Type B pancreatic cell (in vitro differentiated cells): ENCODE measurements around the gene SH3RF3. TPM values are rescaled to one million over a fixed set of nuclear protein-coding genes. Genes with fewer than 3 reads are reported as not detected.

Source experiments
- DNase-seq: peaks from one replicate; pipeline ENCODE4 v3.0.0; 2021; ENCODE audit warnings: mixed read lengths; ENCODE audit not compliant: unreplicated experiment; ENCODE audit errors: extremely low spot score
- H3K27ac Mint-ChIP-seq: 2 replicates; pipeline ENCODE4 v1.8.0; 2021; ENCODE audit warnings: mild to moderate bottlenecking, mixed read lengths
- H3K27me3 Mint-ChIP-seq: 2 replicates; pipeline ENCODE4 v1.8.0; 2021; ENCODE audit warnings: mixed read lengths
- H3K36me3 Mint-ChIP-seq: 2 replicates; pipeline ENCODE4 v1.8.0; 2021; ENCODE audit warnings: mixed read lengths
- H3K4me1 Mint-ChIP-seq: one replicate; pipeline ENCODE4 v1.8.0; 2021; ENCODE audit warnings: mixed read lengths; ENCODE audit not compliant: unreplicated experiment
- H3K4me3 Mint-ChIP-seq: 2 replicates; pipeline ENCODE4 v1.8.0; 2021; ENCODE audit warnings: mild to moderate bottlenecking, mixed read lengths
- H3K9me3 Mint-ChIP-seq: 2 replicates; pipeline ENCODE4 v1.8.0; 2021; ENCODE audit warnings: mixed read lengths
- CTCF ChIP-seq: fragments of 200-600 bp; sonication (generic); conservative IDR thresholded peaks from 2 replicates; pipeline ENCODE4 v1.5.0; 2021; ENCODE audit warnings: antibody characterized with exemption, mild to moderate bottlenecking
- total RNA-seq: library from RNA; stranded (reverse); gene quantifications from 2 replicates; pipeline ENCODE4 v1.2.1, GENCODE V29; 2021; ENCODE audit warnings: low replicate concordance

The SH3RF3 gene
- total RNA-seq, 1 donor from 2014 or later, result 13.9 TPM

- peak overlapping the region; percentile 51 for H3K27ac Mint-ChIP-seq
- H3K27me3 Mint-ChIP-seq, result no peaks in the 10 kb centered on the region
These were observed 281.2 kb downstream of the SH3RF3 start for GRCh38 chr2:109410039-109410815.

GRCh38 chr2:109411640-109412325 is 282.8 kb downstream of the SH3RF3 start:
- Mint-ChIP-seq H3K9me3 (no peaks in the 10 kb centered on the region), H3K27ac (no peak overlapping the region), H3K27me3 (no peaks in the 10 kb centered on the region), H3K4me3 (no peak overlapping the region), H3K36me3 (no peaks in the 10 kb centered on the region), H3K4me1 (peaks cover 36% of the 10 kb centered on the region)
- no peak for TF ChIP-seq CTCF
- DNase-seq, result no peak

More at GRCh38 chr2:109410039-109410815, 281.2 kb downstream of the SH3RF3 start:
- TF ChIP-seq CTCF, result no peak
- Mint-ChIP-seq H3K36me3 (no peaks in the 10 kb centered on the region), H3K4me3 (peak overlapping the region; percentile 36), H3K9me3 (no peaks in the 10 kb centered on the region), H3K4me1 (peaks cover 36% of the 10 kb centered on the region)
- no peak for DNase-seq

- no peak overlapping the region for H3K27ac Mint-ChIP-seq
- H3K9me3 Mint-ChIP-seq, result no peaks in the 10 kb centered on the region
- no peak overlapping the region for H3K4me3 Mint-ChIP-seq
- H3K27me3 Mint-ChIP-seq, result no peaks in the 10 kb centered on the region
- peaks cover 25% of the 10 kb centered on the region for H3K4me1 Mint-ChIP-seq
- H3K36me3 Mint-ChIP-seq, result no peaks in the 10 kb centered on the region
- TF ChIP-seq CTCF, result no peak
- DNase-seq, result no peak
These were observed 286.6 kb downstream of the SH3RF3 start for GRCh38 chr2:109415581-109416013.

- H3K27ac Mint-ChIP-seq, result no peak overlapping the region
- no peaks in the 10 kb centered on the region for H3K9me3 Mint-ChIP-seq
These were observed 288.8 kb downstream of the SH3RF3 start for GRCh38 chr2:109417701-109418335.

GRCh38 chr2:109418716-109419115 is 289.7 kb downstream of the SH3RF3 start:
- no peak for TF ChIP-seq CTCF
- DNase-seq, result no peak
- H3K36me3 Mint-ChIP-seq, result peaks cover 2% of the 10 kb centered on the region
- H3K27me3 Mint-ChIP-seq, result no peaks in the 10 kb centered on the region
- H3K4me1 Mint-ChIP-seq, result peaks cover 12% of the 10 kb centered on the region
- no peak overlapping the region for H3K4me3 Mint-ChIP-seq
- no peak overlapping the region for H3K27ac Mint-ChIP-seq
- no peaks in the 10 kb centered on the region for H3K9me3 Mint-ChIP-seq

More at GRCh38 chr2:109417701-109418335, 288.8 kb downstream of the SH3RF3 start:
- no peak for TF ChIP-seq CTCF
- Mint-ChIP-seq H3K27me3 (no peaks in the 10 kb centered on the region), H3K4me1 (peaks cover 12% of the 10 kb centered on the region), H3K36me3 (no peaks in the 10 kb centered on the region), H3K4me3 (no peak overlapping the region)
- DNase-seq, result no peak
